AG09309 (cell line): Measurements from ENCODE around the gene TMUB1.

Source experiments
- DNase-seq: peaks from one replicate; pipeline ENCODE4 v3.0.0-alpha.2; 2010; ENCODE audit warnings: low read depth
- H3K4me3 ChIP-seq: 2 replicates; pipeline ENCODE4 v1.5.1; 2011; ENCODE audit warnings: mild to moderate bottlenecking, low read depth, low read length, moderate library complexity; ENCODE audit not compliant: control insufficient read depth
- TF ChIP-seq, protein P1 (sequence below): IDR thresholded peaks from 2 replicates; pipeline ENCODE4 v1.5.1; 2011; ENCODE audit warnings: mild to moderate bottlenecking, low read depth, low read length, inconsistent platforms; ENCODE audit not compliant: insufficient read depth, control insufficient read depth; ENCODE audit errors: missing control alignments

Gene TMUB1

GRCh38 chr7:151075978-151076426, 7.3 kb downstream of the TMUB1 start:
- no peak for DNase-seq
- no peak overlapping the region for H3K4me3 ChIP-seq
- TF ChIP-seq, protein P1, sequence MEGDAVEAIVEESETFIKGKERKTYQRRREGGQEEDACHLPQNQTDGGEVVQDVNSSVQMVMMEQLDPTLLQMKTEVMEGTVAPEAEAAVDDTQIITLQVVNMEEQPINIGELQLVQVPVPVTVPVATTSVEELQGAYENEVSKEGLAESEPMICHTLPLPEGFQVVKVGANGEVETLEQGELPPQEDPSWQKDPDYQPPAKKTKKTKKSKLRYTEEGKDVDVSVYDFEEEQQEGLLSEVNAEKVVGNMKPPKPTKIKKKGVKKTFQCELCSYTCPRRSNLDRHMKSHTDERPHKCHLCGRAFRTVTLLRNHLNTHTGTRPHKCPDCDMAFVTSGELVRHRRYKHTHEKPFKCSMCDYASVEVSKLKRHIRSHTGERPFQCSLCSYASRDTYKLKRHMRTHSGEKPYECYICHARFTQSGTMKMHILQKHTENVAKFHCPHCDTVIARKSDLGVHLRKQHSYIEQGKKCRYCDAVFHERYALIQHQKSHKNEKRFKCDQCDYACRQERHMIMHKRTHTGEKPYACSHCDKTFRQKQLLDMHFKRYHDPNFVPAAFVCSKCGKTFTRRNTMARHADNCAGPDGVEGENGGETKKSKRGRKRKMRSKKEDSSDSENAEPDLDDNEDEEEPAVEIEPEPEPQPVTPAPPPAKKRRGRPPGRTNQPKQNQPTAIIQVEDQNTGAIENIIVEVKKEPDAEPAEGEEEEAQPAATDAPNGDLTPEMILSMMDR = no peak

GRCh38 chr7:151075662-151075971, 7.7 kb downstream of the TMUB1 start:
- no peak for DNase-seq
- no peak overlapping the region for H3K4me3 ChIP-seq
- TF ChIP-seq, protein P1 = no peak

DNA sequence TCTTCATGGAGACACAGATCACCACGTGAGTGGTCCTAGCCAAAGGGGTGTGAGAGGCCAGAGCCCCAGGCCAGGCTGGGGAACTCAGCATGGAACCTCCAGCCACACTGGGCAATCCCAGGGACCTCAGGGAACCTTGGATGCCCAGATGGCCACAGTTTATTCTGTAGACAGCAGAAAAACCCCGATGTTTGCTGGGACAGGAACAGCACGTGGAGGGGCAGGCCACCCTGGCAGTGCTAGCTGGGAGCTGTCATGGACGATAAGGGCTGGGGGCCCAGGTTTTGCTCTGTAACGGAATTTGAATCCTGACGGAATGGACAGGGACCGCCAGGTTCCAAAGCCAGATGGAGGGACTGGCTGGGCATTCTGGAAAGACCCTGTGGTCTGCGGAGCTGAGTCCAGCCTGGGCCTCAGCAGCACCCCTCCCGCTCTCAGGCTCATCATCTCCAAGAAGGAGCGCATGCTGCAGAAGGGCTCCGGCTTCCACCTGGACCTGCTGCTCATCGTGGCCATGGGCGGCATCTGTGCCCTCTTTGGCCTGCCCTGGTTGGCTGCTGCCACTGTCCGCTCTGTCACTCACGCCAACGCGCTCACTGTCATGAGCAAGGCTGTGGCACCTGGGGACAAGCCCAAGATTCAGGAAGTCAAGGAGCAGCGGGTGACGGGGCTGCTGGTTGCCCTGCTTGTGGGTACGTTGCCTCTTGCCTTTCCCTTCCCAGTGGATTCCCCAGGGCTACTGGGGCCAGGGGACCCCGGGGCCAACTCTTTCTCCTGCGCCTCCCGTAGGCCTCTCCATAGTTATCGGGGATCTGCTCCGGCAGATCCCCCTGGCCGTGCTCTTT, 8.3 kb downstream of the TMUB1 start:
- TF ChIP-seq, protein P1 = no peak
- no peak for DNase-seq
- H3K4me3 ChIP-seq = no peak overlapping the region

DNA sequence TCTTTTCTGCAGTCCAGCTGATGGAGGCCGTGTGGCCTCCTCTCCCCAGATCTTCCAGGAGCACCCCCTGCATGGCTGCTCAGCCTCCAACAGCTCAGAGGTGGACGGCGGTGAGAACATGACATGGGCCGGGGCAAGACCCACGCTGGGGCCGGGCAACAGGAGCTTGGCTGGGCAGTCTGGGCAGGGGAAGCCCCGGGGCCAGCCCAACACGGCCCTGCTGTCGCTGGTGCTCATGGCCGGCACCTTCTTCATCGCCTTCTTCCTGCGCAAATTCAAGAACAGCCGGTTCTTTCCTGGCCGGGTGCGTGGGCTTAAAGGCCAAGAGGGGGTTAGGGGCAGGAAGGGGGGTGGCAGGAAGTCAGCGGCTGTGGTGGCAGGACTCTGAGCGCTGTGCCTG, 9.3 kb downstream of the TMUB1 start:
- no peak overlapping the region for H3K4me3 ChIP-seq
- TF ChIP-seq, protein P1 = no peak
- DNase-seq = no peak

GRCh38 chr7:151071032-151071866, 12.0 kb downstream of the TMUB1 start:
- no peak for DNase-seq
- TF ChIP-seq, protein P1 = no peak
- no peak overlapping the region for H3K4me3 ChIP-seq

- TF ChIP-seq, protein P1 = no peak
- H3K4me3 ChIP-seq = no peak overlapping the region
- no peak for DNase-seq
Measured at GRCh38 chr7:151070574-151070960, 12.7 kb downstream of the TMUB1 start.
